PFSK-1 (cell line): Measurements from ENCODE around the gene DPH7.
A peak's percentile ranks its signal among the peaks of the same experiment; 100 is the strongest.

Source experiments
- FOXP2 ChIP-seq: optimal IDR thresholded peaks from 2 replicates; pipeline ENCODE3; 2011; ENCODE audit warnings: borderline replicate concordance, control low read depth, inconsistent platforms; ENCODE audit not compliant: insufficient read depth; ENCODE audit errors: extremely low read length, extremely low read depth
- POLR2AphosphoS5 ChIP-seq: IDR thresholded peaks from 2 replicates; pipeline ENCODE4 v1.6.1; 2012; ENCODE audit warnings: low read depth, mild to moderate bottlenecking, control low read depth, low read length, moderate library complexity
- SIN3A ChIP-seq: IDR thresholded peaks from 2 replicates; pipeline ENCODE4 v1.6.1; 2012; ENCODE audit warnings: mild to moderate bottlenecking, low read length, moderate library complexity, borderline replicate concordance; ENCODE audit not compliant: insufficient read depth
- TAF1 ChIP-seq: IDR thresholded peaks from 2 replicates; pipeline ENCODE4 v1.6.1; 2012; ENCODE audit warnings: low read length, control low read depth, borderline replicate concordance; ENCODE audit not compliant: insufficient read depth
- TF ChIP-seq, protein P1 (sequence below), 2 experiments: IDR thresholded peaks; 2 replicates each; pipeline versions ENCODE4 v1.6.1 to v1.8.0; 2011 to 2012; ENCODE audit warnings: low read depth in 2 of 2, low read length in 2 of 2, control low read depth in 1 of 2, inconsistent platforms in 1 of 2, mild to moderate bottlenecking in 1 of 2, moderate library complexity in 1 of 2; ENCODE audit not compliant: insufficient read depth in 1 of 2

DPH7 gene

DNA sequence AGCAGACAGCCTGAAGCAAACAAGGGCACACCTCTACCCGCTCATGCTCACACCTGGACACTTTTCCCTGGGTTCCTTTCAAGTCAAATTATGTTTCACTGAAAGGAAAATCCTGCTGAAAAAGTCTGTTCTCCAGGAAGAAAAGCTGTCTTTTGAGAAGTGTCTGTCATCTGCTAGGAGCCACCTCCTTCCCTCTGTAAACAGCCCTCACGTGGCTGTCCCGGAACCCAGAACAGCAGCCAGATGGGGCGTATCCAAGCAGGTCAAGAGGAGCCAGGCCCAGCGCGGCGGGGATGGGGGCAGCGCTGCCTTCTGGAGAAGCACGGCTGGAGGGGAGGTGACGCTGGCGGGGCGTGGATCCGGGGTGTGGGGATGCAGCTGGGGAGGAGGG, 28.5 kb downstream of the DPH7 start, which contains the start of gene PNPLA7:
Gene PNPLA7, minus strand, starts transcription at position 172 of the 391 bp plus-strand sequence. CDS start 205 bp downstream, outside the sequence.
- TF ChIP-seq TAF1 (no peak), FOXP2 (peak; percentile 94), SIN3A (peak; percentile 95)
- TF ChIP-seq, protein P1, sequence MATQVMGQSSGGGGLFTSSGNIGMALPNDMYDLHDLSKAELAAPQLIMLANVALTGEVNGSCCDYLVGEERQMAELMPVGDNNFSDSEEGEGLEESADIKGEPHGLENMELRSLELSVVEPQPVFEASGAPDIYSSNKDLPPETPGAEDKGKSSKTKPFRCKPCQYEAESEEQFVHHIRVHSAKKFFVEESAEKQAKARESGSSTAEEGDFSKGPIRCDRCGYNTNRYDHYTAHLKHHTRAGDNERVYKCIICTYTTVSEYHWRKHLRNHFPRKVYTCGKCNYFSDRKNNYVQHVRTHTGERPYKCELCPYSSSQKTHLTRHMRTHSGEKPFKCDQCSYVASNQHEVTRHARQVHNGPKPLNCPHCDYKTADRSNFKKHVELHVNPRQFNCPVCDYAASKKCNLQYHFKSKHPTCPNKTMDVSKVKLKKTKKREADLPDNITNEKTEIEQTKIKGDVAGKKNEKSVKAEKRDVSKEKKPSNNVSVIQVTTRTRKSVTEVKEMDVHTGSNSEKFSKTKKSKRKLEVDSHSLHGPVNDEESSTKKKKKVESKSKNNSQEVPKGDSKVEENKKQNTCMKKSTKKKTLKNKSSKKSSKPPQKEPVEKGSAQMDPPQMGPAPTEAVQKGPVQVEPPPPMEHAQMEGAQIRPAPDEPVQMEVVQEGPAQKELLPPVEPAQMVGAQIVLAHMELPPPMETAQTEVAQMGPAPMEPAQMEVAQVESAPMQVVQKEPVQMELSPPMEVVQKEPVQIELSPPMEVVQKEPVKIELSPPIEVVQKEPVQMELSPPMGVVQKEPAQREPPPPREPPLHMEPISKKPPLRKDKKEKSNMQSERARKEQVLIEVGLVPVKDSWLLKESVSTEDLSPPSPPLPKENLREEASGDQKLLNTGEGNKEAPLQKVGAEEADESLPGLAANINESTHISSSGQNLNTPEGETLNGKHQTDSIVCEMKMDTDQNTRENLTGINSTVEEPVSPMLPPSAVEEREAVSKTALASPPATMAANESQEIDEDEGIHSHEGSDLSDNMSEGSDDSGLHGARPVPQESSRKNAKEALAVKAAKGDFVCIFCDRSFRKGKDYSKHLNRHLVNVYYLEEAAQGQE (IDR thresholded peaks at IDR 0.05; ENCODE audit: insufficient read depth in 1 of 2, low read depth in 2 of 2, low read length in 2 of 2) = no peak

GRCh38 chr9:137547687-137548543, 30.8 kb downstream of the DPH7 start:
- no peak for TF ChIP-seq TAF1
- TF ChIP-seq, protein P1 (IDR thresholded peaks at IDR 0.05; ENCODE audit: insufficient read depth in 1 of 2, low read depth in 2 of 2, low read length in 2 of 2) = no peak

DNA sequence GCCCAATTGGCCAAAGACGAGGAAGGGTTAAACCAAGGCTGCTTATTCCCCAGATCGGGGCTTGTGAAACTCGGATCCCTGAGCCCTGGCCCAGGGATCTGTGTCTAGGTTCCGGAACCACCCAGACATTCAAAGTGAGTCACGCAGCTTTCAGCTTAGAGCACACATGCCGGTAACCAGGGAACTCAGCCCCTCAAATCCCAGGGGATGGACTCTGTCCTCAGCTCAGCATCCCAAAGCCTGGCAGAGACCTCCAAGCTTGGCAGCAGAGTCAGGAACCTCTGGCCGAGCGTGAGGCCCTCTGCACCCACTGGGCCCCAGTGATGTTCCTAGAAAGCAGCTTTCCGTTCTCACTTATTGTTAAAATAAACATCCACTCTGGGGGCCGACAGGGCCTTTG, 33.6 kb downstream of the DPH7 start:
- TF ChIP-seq FOXP2 = no peak
- TF ChIP-seq, protein P1 (IDR thresholded peaks at IDR 0.05; ENCODE audit: insufficient read depth in 1 of 2, low read depth in 2 of 2, low read length in 2 of 2) = no peak
- no peak for TF ChIP-seq POLR2AphosphoS5
- no peak for TF ChIP-seq SIN3A
- no peak for TF ChIP-seq TAF1

DNA sequence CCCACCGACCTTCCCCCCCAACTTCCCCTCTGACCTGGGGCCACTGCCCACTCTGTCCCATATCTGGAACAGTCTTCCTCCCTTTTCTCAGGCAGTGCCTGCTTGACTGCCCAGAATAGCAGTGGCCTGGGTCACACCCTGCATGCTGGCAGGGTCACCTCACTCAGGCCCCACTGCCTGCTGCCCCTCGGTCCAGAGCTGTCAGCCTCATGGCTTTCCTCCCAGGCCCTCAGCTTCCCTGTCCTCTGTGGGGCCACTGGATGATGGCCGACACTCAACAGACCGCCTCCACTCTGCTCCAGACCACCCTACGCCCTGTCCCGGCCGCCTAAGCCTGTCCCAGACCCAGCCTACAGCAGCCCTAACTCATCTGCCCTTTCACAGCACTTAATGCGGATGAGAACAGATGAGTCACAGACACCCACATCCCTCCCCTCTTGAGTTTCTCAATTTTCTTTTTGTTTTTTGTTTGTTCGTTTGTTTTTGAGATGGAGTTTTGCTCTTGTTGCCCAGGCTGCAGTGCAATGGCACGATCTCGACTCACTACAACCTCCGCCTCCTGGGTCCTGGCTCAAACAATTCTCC, 34.5 kb downstream of the DPH7 start:
- TF ChIP-seq, protein P1 (IDR thresholded peaks at IDR 0.05; ENCODE audit: insufficient read depth in 1 of 2, low read depth in 2 of 2, low read length in 2 of 2) = no peak
- TF ChIP-seq POLR2AphosphoS5 (no peak), SIN3A (no peak), TAF1 (no peak), FOXP2 (no peak)
